Melanocyte of skin (primary cell): Measurements from ENCODE around the gene YIPF3. TPM values are rescaled to one million over a fixed set of nuclear protein-coding genes. Genes with fewer than 3 reads are reported as not detected.

Experiments used
- small RNA-seq, 2 donors: library from RNA; depleted of rRNA; stranded (forward); fragments of <200 nt; gene quantifications; one replicate each; pipeline ENCODE3, GENCODE V24; 2012
- total RNA-seq, 2 donors: library from RNA; depleted of rRNA; stranded (reverse); fragments of >200 nt; gene quantifications; 2 replicates each; pipeline ENCODE4 v1.2.3, GENCODE V29; 2012

YIPF3 gene
- total RNA-seq: 10 to 100 TPM; 59.6 to 61.3 TPM

GRCh38 chr6:43516697-43517504 lies at the start of gene YIPF3, which contains the start of gene POLR1C:
YIPF3 (minus strand) TSS chr6:43516926; CDS start chr6:43516807, 119 bp downstream.
POLR1C (plus strand) TSS chr6:43517089; CDS start chr6:43517110, 21 bp downstream.

GRCh38 chr6:43509984-43510826 lies 6.5 kb downstream of the YIPF3 start, which contains the start of gene LRRC73:
LRRC73 (minus strand) TSS chr6:43510346; CDS start chr6:43509785, 561 bp downstream.

GRCh38 chr6:43477235-43478007 lies 39.3 kb downstream of the YIPF3 start, which contains the start of gene TJAP1:
TJAP1 (plus strand) TSS chr6:43477570; CDS start chr6:43499002, 21,432 bp downstream.

Small RNAs within 50 kb of the gene (small RNA-seq; reads per million reads assigned to genes)
- gene RF00426 (0 reads per million in 2 donors), gene RNU6-1113P (0 reads per million in 2 donors)

Other genes with a start within 250 kb of the YIPF3 start
- not detected for gene SLC22A7, start 218.7 kb downstream of the YIPF3 start, total RNA-seq
- not detected for gene CRIP3, start 208.1 kb downstream of the YIPF3 start, total RNA-seq
- 10 to 100 TPM in 1 of 2 donors, 1 to 10 TPM in 1; 9.0 to 14.1 TPM for gene ZNF318, start 147.3 kb downstream of the YIPF3 start, total RNA-seq
- 10 to 100 TPM; 25.8 to 32.6 TPM for gene ABCC10, start 89.4 kb downstream of the YIPF3 start, total RNA-seq
- not detected for gene DLK2, start 61.4 kb downstream of the YIPF3 start, total RNA-seq
- gene TJAP1, start 39.4 kb downstream of the YIPF3 start, total RNA-seq: 10 to 100 TPM; 10.7 to 13.3 TPM
- under 1 TPM; under 0.01 to 0.34 TPM for gene LRRC73, start 6.6 kb downstream of the YIPF3 start, total RNA-seq
- gene POLR1C, start 163 bp upstream of the YIPF3 start, total RNA-seq: 10 to 100 TPM; 24.4 to 56.9 TPM
- 100 to 1,000 TPM in 1 of 2 donors, 10 to 100 TPM in 1; 29.6 to 137 TPM for gene XPO5, start 59.1 kb upstream of the YIPF3 start, total RNA-seq
- 10 to 100 TPM; 14.5 to 18.0 TPM for gene POLH, start 59.3 kb upstream of the YIPF3 start, total RNA-seq
- 10 to 100 TPM; 65.7 to 67.9 TPM for gene GTPBP2, start 112.3 kb upstream of the YIPF3 start, total RNA-seq
- gene MAD2L1BP, start 118.9 kb upstream of the YIPF3 start, total RNA-seq: 10 to 100 TPM; 84.3 to 98.2 TPM
- gene RSPH9, start 128.1 kb upstream of the YIPF3 start, total RNA-seq: under 1 TPM; 0.33 to 0.69 TPM
- gene MRPS18A, start 170.9 kb upstream of the YIPF3 start, total RNA-seq: 10 to 100 TPM; 46.8 to 69.9 TPM